ENCODE results near the gene AIDA.
"Not testable (repeated sequence)": the region's sequence is repeated elsewhere in the genome, so short reads cannot be mapped to it uniquely, and the experiment has no call there.

The AIDA gene

DNA sequence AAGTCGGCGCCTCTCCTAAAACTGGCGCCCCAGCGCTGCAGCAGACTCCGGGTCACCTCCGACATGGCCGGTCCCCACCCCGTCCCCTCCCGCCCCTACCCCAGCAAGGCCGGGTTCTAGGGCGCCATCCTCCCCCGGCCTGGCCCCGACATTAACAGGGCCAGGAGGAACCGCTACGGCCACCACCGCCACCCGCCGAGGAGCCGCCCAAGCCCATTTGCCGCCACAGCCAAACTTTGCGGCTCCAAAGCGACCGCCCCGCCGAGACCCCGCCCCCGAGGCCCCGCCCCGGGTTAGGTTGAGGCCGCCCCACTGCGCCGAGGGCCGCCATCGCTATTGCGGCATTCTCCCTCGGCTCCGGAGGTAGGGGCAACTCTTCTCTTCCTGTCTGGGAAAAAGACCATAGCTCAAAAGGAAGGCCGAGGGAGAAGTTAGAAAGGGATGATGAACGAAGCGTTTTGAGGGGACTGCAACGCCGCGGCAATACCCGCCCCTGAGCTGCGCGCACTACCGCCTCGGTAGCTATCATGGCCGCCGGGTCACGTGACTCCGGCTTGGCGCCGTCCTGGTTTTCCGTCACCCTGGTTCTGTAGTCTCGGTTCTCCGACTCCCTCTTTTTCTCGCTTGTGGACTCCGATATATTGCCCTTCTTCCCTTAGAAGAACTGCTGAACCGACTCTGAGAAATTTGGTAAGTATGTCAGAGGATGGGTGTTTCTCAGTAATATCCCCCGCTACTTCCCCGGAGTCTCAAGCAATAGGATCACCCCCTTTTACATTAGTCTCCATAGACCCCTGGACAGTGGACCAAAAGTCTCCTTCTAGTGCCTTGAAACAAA is at the start of gene AIDA, which contains the start of gene BROX:
Gene AIDA (minus strand): TSS at position 239 of the 838 bp plus-strand sequence. CDS start 174 bp downstream, at position 65.
Gene BROX (plus strand): TSS at position 312 of the 838 bp plus-strand sequence. CDS start 3,136 bp downstream, outside the sequence.
- DNase-seq, result peak; percentile 67 to 87

DNA sequence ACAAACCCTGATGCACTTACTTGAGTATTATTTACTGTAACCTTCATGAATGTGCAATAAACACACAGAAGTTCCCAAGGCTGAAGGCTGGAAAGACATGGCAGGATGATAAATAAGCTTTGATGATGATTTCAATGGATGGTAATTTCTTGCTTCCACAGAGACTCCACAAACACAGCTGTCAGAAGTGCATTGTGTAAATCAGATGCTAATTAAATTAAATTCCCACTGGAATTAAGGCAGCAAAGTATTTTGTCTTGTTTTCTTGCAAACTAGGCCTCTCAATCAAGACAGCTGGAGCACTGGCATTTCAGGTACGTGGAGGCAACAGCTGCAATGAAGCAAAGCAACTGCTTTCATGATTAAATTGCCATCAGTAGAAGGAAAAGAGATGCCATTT is 48.8 kb upstream of the AIDA start:
- DNase-seq, result no peak

DNA sequence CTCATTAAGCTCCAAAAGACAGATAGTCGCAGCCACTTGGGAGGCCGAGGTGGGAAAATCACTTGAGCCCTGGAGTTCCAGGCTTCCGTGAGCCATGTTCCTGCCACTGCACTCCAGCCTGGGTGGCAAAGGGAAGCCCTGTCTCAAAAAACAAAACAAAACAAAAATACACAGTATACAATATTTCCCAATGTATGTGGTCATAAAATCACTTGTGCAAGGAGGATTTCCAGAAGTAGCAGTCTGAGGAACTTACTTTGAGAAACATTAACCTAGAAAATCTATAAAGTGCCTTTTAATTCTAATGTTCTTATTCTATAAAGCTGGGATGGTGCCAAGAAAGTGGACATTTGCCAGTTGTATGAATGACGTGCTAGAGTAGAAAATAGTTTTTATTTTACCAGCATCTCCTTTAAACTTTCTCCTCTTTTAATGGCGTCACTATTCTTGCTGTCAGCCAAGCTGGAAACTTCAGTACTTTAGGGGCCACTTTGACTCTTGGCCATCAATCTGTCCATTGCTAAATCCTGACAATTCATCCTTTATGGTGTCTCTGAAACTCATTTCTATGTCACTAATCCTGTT is 47.3 kb upstream of the AIDA start:
- DNase-seq, result no peak

DNA sequence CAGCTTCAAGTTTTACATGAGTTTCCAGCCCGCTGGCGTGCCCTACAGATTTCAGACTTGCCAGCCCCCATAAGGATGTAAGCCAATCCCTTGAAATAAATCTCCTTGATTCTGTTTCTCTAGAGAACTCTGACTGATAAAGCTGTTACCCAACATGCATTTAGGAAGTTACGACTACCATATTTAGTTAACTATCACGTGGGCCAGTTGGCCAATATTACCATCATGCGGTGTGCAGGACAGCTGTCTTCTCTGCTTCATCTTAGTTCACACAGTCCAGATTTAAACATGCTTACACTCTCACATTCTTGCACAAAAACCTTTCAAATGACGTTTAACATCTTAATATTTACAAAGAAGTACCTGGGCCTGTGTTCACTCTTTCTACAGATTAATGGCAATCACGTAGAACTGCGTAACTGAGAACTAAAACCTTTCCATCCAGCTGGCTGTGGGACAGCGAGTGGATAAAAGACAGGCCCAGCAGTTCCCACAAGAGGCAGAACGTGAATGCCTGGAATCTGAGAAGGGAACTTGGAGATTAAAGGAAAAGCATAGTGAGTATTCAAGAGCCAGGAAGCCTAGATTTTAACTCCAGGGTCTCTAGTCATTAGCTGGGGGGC is 45.5 kb upstream of the AIDA start:
- DNase-seq, result no peak

GRCh38 chr1:222754366-222755139 is 42.3 kb upstream of the AIDA start:
- no peak for DNase-seq

GRCh38 chr1:222751255-222751654 is 39.0 kb upstream of the AIDA start:
- DNase-seq, result no peak

DNA sequence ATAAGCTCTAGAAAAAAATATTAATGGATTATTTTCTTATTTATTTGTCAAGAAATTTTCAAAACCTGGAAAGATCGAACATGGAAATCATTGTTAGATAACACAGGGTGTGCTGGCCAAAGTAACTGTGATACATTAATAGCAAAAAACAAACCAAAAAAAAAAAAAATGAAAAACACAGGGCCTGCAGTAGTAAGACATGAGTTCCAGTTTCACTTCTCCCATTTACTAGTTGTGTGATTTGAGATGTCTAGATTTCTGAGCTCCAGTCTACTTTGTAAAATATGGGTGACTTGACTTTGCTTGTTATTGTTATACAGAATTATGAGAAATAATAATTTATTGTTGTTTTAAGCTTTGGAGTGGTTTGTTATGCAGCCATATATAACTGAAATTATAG is 38.4 kb upstream of the AIDA start:
- DNase-seq, result no peak

GRCh38 chr1:222749927-222750326 is 37.6 kb upstream of the AIDA start:
- no peak for DNase-seq

DNA sequence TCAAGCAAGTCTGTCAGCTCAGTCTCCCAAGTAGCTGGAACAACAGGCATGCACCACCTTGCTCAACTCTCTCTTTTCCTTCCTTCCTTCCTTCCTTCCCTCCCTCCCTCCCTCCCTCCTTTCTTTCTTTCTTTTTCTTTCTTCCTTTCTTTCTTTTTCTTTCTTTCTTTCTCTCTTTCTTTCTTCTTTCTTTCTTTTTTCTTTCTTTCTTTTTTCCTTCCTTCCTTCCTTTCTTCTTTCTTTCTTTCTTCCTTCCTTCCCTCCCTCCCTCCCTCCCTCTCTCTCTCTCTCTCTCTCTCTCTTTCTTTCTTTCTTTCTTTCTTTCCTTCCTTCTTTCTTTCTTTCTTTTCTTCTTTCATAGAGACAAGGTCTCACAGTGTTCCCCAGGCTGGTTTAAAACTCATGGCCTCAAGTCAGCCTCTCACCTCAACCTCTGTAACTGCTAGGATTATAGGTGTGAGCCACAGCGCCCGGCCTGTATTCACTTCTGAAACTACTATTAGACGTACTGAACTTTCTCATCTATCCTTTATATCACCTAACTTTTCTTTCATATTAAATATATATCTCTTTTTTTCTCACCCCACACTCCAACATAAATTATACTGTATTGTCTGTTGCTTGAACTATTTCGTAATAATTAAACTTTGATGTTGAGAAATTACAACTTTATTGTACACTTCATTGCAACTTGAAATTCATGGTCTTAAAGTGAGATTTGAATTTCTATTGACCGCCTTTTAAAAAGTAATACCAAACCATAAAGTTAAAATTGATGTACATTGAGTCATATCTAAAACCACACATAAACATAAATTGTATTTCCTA is 29.6 kb upstream of the AIDA start:
- not testable (repeated sequence) for DNase-seq

GRCh38 chr1:222739929-222740328 is 27.6 kb upstream of the AIDA start:
- no peak for DNase-seq

- DNase-seq, result no peak
These were observed 27.2 kb upstream of the AIDA start for GRCh38 chr1:222739465-222739864.

DNA sequence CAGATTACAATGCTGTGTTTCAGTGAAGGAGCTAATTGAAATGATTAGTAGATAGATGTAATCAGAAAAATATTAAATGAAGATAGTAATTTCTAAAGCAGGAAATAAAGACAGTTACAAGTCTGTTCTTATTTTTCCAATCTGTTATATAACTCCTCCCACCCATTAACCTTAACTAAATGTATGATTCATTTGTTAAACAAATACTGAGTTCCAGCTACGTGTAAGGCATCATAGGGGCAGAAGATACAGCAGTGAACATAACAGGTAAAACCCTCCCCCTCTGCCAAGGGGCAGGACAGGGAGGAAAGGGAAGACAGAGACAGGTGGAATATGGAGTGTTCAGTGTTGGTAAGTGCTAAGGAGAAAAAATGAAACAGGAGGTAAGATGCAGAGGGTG is 24.7 kb upstream of the AIDA start, which contains the start of gene FAM177B:
Gene FAM177B (plus strand): TSS at position 231 of the 400 bp plus-strand sequence. CDS start 9,344 bp downstream, outside the sequence.
- DNase-seq, result peak; percentile 56 to 60

DNA sequence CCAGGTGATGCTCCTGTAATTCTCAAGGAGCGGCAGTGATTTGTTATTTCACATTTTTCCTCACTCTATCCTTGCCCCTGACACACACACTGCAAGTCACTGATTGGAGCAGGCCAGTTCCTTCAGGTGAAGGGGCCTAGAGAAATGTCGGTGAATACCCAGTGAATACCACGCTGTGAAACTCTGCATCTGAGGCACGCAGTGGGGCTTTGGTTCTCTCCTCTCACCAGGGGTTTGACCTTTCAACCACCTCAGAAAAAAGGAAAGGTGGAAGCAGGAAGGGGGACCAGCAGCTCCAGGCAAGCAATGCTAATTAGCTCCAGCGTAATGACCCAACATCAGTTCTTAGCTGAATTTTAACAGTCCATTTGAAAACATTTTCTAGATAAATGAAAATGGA is 24.2 kb upstream of the AIDA start:
- DNase-seq, result no peak

DNA sequence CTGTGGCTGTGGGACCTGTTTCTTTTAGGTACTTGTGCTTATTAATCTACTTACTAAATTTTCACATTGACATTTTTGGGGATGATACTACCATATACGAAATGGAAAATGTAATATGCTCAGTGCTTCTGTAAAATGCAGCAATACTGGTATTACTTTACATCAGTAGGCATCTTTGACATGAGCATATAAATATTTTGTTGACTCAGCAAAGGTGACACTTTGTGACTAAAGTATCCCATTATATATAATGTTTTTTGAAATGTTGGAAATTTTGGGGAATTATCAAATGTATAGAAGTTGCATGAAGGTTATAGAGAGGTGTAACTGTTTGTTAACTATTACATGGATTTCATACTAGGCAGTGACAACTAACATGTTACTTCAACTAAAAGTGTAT is 22.4 kb upstream of the AIDA start:
- no peak for DNase-seq

GRCh38 chr1:222732216-222733159 is 20.2 kb upstream of the AIDA start:
- no peak for DNase-seq

DNA sequence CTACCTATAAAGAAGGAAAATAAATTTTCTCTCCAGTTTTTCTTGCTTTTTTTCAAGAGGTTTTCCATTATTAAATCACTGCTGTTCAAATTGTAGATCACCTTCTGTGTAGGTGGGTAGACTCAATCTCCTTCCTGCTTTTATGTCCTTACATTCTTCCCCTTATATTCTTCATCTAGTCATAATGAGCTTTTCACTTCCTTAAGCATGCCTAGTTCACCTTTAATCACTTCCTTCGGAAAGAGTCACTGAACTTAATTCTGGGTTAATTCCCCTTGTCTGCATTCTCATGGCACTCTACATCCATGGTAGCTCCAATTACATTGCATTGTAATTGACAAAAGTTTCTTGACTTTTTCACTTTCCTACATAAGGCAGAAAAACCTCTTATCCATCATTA is 18.6 kb upstream of the AIDA start:
- DNase-seq, result no peak

DNA sequence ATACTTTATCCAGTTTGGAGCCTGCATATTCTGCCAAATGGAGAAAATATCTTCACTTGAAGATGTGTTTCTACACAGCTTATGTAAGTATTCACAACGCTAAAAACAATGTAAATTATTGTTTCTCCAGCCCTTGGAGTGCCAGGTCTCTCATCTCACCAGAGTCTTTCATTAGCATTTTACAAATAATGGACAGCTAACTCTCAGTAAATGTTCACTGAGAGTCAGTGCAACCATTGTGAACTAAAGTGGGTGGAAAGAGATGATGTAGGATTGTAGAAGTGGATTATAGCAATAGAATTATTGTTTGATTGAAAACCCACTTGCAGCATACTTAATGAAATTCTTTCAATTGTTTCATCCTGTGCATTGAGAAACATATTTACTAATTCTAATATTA is 16.5 kb upstream of the AIDA start:
- DNase-seq, result no peak

GRCh38 chr1:222716393-222716792 is 4.1 kb upstream of the AIDA start:
- DNase-seq, result no peak

- DNase-seq, result peak; percentile 88 to 94
These were observed 1.0 kb upstream of the AIDA start for GRCh38 chr1:222713091-222713961.
